Spinal cord (tissue), 10 donors: ENCODE results near the gene TMEM203. TPM values are rescaled to one million over a fixed set of nuclear protein-coding genes. Genes with fewer than 3 reads are reported as not detected.

ENCODE experiments used
- DNase-seq, 6 donors: peaks; one replicate each; pipeline versions ENCODE4 v3.0.0 to v3.0.0-alpha.2; 2013 to 2015; ENCODE audit warnings: low spot score in 6 of 6, low read depth in 4 of 6
- H3K27ac ChIP-seq: one replicate; pipeline ENCODE4 v1.5.1; 2013; ENCODE audit warnings: low read depth, low read length, control low read depth
- H3K27me3 ChIP-seq: one replicate; pipeline ENCODE4 v1.6.1; 2013; ENCODE audit warnings: low read length; ENCODE audit not compliant: control insufficient read depth, insufficient read depth
- H3K36me3 ChIP-seq: one replicate; pipeline ENCODE4 v1.6.1; 2013; ENCODE audit warnings: low read length; ENCODE audit not compliant: control insufficient read depth, insufficient read depth
- H3K4me1 ChIP-seq: one replicate; pipeline ENCODE4 v1.6.1; 2013; ENCODE audit warnings: low read length; ENCODE audit not compliant: control insufficient read depth, insufficient read depth
- H3K4me3 ChIP-seq: one replicate; pipeline ENCODE4 v1.5.1; 2013; ENCODE audit warnings: low read depth, low read length, control low read depth
- H3K9me3 ChIP-seq: one replicate; pipeline ENCODE4 v1.6.1; 2013; ENCODE audit warnings: low read length; ENCODE audit not compliant: control insufficient read depth, insufficient read depth
- WGBS: methylation state at CpG from one replicate; pipeline ENCODE4 v1.1.5; 2013; ENCODE audit warnings: missing lambda C conversion rate; ENCODE audit not compliant: insufficient coverage; 5-methylcytosine and 5-hydroxymethylcytosine counted together
- long read RNA-seq, 4 donors: transcript quantifications; one replicate each; lab custom pipeline, GENCODE V29; 2026
- polyA plus RNA-seq, 2 donors: library from polyadenylated mRNA; unstranded; fragments of 120-200 nt; gene quantifications; one replicate each; pipeline ENCODE4 v1.2.1, GENCODE V29; 2013; ENCODE audit not compliant: insufficient read length in 2 of 2
- total RNA-seq, 2 donors: library from RNA; depleted of rRNA in 1 of 2; stranded (reverse); fragments of 120-200 nt in 1 of 2; fragments of >200 nt in 1 of 2; gene quantifications; one replicate each; pipeline versions ENCODE4 v1.2.3 to v1.2.4, GENCODE V29; 2013 to 2014
- donor health status: healthy.

TMEM203 gene, protein sequence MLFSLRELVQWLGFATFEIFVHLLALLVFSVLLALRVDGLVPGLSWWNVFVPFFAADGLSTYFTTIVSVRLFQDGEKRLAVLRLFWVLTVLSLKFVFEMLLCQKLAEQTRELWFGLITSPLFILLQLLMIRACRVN
- total RNA-seq (10 to 100 TPM; 28.5 to 34.1 TPM), polyA plus RNA-seq (10 to 100 TPM; 48.8 to 50.7 TPM)
- long read RNA-seq, donor 1, transcript TMEM203-201 (1 exons, 1,557 nt), result major isoform, 58 of 58 reads
- long read RNA-seq, donor 1, partial matches to known transcripts, result 0 of 58 reads
- long read RNA-seq, donor 1, other reads (novel, unspliced or antisense), result 0 of 58 reads
- long read RNA-seq, donor 2, transcript TMEM203-201 (1 exons, 1,557 nt), result major isoform, 22 of 22 reads
- long read RNA-seq, donor 2, partial matches to known transcripts, result 0 of 22 reads
- long read RNA-seq, donor 2, other reads (novel, unspliced or antisense), result 0 of 22 reads
- long read RNA-seq, donor 3, transcript TMEM203-201 (1 exons, 1,557 nt), result major isoform, 27 of 27 reads
- long read RNA-seq, donor 3, partial matches to known transcripts, result 0 of 27 reads
- long read RNA-seq, donor 3, other reads (novel, unspliced or antisense), result 0 of 27 reads
- long read RNA-seq, donor 4, transcript TMEM203-201 (1 exons, 1,557 nt), result major isoform, 57 of 57 reads
- long read RNA-seq, donor 4, partial matches to known transcripts, result 0 of 57 reads
- long read RNA-seq, donor 4, other reads (novel, unspliced or antisense), result 0 of 57 reads

DNA sequence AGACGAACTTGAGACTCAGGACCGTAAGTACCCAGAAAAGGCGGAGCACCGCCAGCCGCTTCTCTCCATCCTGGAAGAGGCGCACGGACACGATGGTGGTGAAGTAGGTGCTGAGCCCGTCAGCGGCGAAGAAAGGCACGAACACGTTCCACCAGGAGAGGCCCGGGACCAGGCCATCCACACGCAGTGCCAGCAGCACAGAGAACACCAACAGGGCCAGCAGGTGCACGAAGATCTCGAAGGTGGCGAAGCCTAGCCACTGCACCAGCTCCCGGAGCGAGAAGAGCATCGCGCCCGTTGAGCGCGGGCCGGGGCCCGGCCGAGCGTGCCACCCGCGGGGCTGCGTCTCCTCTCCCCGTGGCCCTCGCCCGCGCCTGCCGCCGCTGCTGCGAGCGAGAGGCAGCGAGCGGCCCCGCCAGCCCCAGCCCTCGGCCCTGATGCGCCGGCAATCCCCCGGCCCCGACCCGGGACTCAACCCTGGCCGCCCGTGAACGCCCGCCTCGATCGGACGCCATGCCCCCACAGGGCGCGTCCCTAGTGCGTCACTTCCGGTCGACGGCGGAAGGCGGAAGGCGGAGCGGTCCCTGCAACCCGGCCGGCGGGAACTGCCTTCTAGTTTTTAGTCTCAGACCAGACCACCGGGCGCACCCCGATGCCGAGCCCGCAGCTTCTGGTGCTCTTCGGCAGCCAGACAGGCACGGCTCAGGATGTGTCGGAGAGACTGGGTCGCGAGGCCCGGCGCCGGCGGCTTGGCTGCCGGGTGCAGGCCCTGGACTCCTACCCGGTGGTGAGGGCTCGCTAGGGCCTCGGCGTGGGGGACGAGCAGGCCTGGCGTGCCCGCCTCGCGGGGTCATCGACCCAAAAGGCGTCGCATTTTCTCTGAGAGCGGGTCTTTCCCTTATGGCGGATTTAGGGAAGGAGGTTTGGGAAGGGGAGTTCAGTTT is at the start of gene TMEM203, which contains the start of gene NDOR1:
TMEM203 (minus strand) TSS at position 523 of the 944 bp plus-strand sequence; CDS start at position 289, 234 bp downstream.
NDOR1 (plus strand) TSS at position 575 of the 944 bp plus-strand sequence; CDS start at position 653, 78 bp downstream.
- Histone ChIP-seq H3K27ac (no peak within 1 kb of the TSS), H3K27me3 (no peaks in the 10 kb centered on the region), H3K4me1 (peaks cover 40% of the 10 kb centered on the region), H3K9me3 (no peaks in the 10 kb centered on the region), H3K4me3 (peak within 1 kb of the TSS; percentile 76), H3K36me3 (peaks cover 32% of the 10 kb centered on the region)
- peak in 5 of 6 donors; percentile 84 to 97 (median 87) for DNase-seq
- under 1% methylated on average over 98 of the region's 98 CpGs for WGBS

- WGBS, result under 1% methylated on average over 105 of the region's 105 CpGs
- DNase-seq, result peak; percentile 80 to 97 (median 90)
- peaks cover 42% of the 10 kb centered on the region for H3K36me3 ChIP-seq
- H3K27ac ChIP-seq, result peak within 1 kb of the TSS; percentile 60
- H3K9me3 ChIP-seq, result no peaks in the 10 kb centered on the region
- peak within 1 kb of the TSS; percentile 80 for H3K4me3 ChIP-seq
- H3K27me3 ChIP-seq, result no peaks in the 10 kb centered on the region
- peaks cover 26% of the 10 kb centered on the region for H3K4me1 ChIP-seq
Measured at GRCh38 chr9:137254624-137255447, 49.4 kb upstream of the TMEM203 start, which contains the start of gene NELFB. NELFB (plus strand) TSS chr9:137255327.

DNA sequence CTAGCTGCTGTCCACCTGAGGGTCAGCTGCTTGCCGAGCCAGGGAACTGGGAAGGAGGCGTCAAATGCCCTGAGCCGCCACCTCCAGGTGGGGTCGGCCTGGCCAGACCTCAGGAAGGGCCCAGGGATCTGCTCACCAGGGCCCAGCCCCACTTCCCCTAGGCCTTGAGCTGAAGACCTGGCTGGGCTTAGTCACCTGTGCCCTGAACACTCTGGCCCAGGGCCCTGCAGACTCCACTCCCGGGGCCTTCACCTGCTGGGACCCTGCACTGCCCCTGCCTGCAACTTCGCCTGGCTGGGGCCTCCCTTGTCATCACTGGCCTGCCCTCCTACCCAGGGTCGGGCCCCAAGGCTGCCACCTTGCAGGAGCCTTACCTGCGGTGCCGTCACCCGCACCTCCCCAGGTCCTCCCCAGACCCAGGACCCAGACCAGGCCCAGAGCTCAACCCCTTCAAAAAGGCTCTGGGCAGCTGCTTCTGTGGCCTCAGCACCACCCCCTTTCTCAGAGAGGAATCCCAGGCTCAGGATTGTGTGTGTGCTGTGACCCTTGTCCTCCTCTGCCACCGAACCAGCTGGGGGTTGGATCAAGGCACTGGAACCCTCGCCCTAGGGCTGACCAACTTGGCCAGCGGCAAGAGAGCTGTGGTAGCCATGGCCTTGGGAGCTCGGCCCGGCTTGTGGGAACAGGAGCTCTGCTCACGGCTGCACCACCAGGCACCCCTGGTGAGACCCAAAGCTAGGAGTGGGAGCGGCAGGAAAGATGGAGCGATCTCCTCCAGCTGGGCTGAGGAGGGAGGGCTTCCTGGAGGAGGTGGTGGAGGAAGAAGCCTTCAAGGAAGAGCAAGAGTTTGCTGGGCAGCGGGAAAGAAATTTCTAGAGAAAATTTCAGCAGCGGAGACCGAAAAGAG is 48.5 kb upstream of the TMEM203 start:
- Histone ChIP-seq H3K27ac (no peak overlapping the region), H3K9me3 (no peaks in the 10 kb centered on the region), H3K36me3 (peaks cover 37% of the 10 kb centered on the region), H3K27me3 (no peaks in the 10 kb centered on the region), H3K4me1 (peaks cover 26% of the 10 kb centered on the region), H3K4me3 (peak overlapping the region; percentile 80)
- peak in 1 of 6 donors; percentile 12 for DNase-seq
- 43% methylated on average over 21 of the region's 21 CpGs for WGBS

DNA sequence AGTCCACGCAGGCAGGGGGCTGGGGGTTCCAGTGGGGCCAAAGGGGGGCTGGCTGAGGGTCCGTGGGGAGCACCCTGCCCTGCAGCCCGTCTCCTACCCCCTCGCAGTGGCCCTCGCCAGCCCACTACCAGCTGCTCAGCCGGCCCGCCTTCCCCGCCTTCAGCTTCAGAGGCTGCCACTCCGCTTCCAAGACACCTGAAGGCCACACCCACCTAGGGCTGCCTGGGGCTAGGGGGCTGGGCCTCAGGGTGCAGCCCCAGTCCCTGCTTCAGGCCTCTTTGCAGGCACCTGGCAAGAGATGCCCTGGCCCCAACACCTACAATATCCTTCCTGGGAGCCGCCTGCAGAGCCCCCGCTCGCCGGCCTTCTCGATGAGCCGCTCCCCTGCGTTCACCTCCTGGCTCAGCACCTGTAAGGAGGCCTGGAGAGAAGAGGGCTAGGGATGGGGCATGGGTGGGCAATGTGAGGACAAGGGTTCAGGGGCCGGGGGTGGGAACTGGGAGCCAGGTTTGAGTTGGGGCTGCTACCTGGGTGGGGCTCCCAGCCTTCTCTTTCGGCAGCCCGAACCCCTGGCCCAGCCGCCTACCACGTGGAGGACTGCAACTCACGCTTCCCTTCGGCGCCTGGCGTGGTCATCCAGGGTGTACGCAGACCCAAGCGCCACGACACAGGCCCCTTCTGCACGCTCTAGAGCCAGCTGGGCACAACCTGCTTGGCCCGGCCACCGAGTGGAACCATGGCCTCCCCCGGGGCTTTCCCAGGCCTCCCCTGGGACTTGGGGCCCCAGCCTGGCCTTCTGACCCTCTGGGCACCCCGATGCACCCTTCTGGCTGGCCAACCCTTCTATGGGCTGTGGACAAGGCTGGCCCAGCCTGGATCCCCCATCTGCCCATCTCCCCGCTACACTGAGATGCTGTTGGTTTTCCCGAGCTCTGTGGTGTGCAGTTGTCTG is 47.4 kb upstream of the TMEM203 start:
- H3K9me3 ChIP-seq, result no peaks in the 10 kb centered on the region
- peaks cover 28% of the 10 kb centered on the region for H3K36me3 ChIP-seq
- peaks cover 26% of the 10 kb centered on the region for H3K4me1 ChIP-seq
- no peak overlapping the region for H3K27ac ChIP-seq
- no peak for DNase-seq
- H3K4me3 ChIP-seq, result no peak overlapping the region
- no peaks in the 10 kb centered on the region for H3K27me3 ChIP-seq
- 81% methylated on average over 33 of the region's 35 CpGs for WGBS

DNA sequence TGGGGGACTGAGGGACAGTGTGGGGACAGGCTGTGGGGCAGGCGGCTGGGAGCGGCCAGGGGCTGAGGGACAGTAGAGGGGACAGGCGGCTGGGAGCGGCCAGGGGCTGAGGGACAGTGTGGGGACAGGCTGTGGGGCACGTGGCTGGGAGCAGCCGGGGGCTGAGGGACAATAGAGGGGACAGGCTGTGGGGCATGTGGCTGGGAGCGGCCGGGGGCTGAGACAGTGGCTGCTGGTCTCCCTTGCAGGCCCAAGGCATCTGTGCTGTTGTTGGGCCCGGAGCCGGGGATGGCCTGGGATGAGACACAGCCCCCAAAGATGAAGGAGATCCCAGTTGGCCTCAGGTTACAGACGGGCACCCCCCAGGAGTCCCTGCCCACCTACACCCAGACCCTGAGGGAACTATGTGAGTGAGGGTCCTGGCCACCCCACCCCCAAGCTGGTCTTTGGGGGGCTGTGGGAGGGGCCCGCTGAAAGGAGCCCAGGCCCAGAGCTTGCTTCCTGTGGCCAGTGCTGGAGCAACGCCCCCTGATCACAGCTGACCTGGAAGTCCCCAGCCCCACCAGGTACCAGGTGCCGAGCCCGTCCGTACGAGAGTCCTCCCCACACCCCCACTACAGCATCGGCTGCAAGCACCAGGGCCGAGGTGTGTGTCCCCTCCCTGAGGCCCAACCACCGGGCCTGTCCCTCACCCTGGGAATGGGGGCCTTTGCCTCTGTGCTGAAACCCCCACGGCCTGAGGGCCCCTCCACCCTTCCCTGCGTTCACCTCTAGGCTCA is 46.2 kb upstream of the TMEM203 start:
- no peaks in the 10 kb centered on the region for H3K27me3 ChIP-seq
- no peak overlapping the region for H3K4me3 ChIP-seq
- DNase-seq, result no peak
- whole genome bisulfite sequencing, result 65% methylated on average over 16 of the region's 22 CpGs
- no peaks in the 10 kb centered on the region for H3K9me3 ChIP-seq
- no peak overlapping the region for H3K27ac ChIP-seq
- peaks cover 20% of the 10 kb centered on the region for H3K36me3 ChIP-seq
- peaks cover 21% of the 10 kb centered on the region for H3K4me1 ChIP-seq

DNA sequence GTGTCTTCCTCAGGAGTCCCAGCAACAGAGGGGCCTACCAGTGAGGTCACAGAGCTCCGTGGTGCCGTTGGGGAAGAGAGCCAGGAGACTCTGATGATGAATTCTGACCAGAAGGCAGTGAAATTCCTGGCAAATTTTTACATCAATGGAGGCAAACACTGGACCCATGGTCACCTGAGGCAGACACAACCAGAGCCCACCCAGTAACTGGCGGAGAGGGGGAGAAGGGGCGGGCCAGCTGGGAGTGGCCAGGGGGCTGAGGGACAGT is 45.7 kb upstream of the TMEM203 start, which contains the start of gene STPG3:
STPG3 (plus strand) TSS at position 93 of the 268 bp plus-strand sequence; CDS start at position 94, 1 bp downstream.
- Histone ChIP-seq H3K27ac (no peak within 1 kb of the TSS), H3K9me3 (no peaks in the 10 kb centered on the region), H3K36me3 (peaks cover 15% of the 10 kb centered on the region), H3K4me3 (no peak within 1 kb of the TSS), H3K4me1 (peaks cover 16% of the 10 kb centered on the region), H3K27me3 (no peaks in the 10 kb centered on the region)
- no peak for DNase-seq
- 49% methylated on average over 4 of the region's 4 CpGs for WGBS
